ENCODE results near the gene CLCNKA.
"Not testable (repeated sequence)": the region's sequence is repeated elsewhere in the genome, so short reads cannot be mapped to it uniquely, and the experiment has no call there.

CLCNKA gene

DNA sequence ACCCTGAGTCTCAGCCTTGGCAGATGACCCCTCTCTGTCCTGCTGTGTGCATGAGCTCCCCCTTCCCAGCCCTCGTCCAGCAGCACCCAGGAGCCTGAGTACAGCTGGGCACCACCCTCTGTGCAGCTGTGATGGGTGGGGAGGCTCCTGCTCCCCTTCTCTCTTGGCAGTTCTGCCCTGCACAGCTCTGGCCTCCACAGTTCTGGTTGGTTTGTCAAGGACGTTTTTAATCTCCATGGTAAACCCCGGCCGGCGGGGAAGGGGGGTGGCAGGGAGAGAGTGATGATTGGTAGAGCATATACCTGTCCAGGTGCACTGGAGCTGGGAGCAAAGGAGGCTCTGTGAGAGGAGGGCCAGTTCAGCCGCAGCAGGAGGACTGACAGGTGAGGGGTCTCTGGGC is at the start of gene CLCNKA:
Gene CLCNKA (plus strand): TSS at position 356 of the 400 bp plus-strand sequence. CDS start 584 bp downstream, outside the sequence.
- DNase-seq (ENCODE audit: low read depth), result no peak

DNA sequence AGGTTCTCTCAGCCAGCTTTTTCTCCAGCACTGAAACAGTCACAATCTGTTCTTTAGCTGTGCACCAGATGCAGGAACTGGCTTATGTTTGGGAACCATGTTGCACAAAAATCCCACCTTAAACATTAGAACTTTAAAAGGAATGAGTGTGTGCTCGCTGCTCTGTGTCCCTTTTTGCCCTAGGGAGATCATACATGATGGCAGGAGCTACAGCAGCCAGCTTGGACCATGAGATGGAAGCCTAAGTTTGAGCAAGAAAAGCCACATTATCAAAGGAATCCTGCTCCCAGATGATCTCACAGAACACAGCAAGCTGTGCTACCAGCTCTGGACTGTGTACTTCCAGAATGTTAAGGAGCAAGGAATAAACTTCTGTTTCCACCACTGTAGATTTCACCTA is 49.4 kb upstream of the CLCNKA start:
- no peak for DNase-seq (ENCODE audit: low read depth)

DNA sequence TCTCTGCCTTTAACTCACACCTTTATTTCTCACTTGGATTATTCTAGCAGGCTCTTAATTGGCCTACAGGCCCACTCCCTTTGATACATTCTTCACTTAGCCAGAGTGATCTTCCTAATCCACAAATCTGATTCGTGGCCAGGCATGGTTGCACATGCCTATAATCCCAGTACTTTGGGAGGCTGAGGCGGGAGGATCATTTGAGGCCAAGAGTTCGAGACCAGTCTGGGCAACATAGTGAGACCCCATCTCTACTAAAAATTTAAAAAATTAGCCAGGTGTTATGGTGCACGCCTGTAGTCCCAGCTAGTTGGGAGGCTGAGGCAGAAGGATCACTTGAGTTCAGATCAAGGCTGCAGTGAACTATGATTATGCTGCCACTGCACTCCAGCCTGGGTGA is 48.1 kb upstream of the CLCNKA start:
- no peak for DNase-seq (ENCODE audit: low read depth)

DNA sequence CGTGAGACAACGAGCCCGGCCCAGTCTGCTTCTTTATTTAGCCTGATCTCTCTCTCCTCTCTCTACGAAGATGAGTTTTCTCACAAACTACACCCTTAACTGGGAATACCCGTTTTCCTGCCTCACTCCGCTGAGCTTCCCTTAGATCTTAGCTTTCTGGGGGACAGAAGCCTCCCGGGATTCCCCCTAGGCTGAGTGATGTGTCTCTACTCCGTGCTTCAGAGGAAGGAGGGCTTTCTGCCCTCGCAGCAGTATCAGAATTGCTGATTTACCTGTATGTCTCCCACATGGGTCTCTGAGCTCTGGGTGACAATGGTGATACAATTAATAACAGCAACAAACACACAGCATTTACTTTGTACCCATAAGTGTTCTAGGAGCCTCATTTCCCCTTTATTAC is 47.0 kb upstream of the CLCNKA start:
- no peak for DNase-seq (ENCODE audit: low read depth)

- DNase-seq (ENCODE audit: low read depth), result peak; percentile 46
These were observed 46.5 kb upstream of the CLCNKA start for GRCh38 chr1:15975358-15975804.

DNA sequence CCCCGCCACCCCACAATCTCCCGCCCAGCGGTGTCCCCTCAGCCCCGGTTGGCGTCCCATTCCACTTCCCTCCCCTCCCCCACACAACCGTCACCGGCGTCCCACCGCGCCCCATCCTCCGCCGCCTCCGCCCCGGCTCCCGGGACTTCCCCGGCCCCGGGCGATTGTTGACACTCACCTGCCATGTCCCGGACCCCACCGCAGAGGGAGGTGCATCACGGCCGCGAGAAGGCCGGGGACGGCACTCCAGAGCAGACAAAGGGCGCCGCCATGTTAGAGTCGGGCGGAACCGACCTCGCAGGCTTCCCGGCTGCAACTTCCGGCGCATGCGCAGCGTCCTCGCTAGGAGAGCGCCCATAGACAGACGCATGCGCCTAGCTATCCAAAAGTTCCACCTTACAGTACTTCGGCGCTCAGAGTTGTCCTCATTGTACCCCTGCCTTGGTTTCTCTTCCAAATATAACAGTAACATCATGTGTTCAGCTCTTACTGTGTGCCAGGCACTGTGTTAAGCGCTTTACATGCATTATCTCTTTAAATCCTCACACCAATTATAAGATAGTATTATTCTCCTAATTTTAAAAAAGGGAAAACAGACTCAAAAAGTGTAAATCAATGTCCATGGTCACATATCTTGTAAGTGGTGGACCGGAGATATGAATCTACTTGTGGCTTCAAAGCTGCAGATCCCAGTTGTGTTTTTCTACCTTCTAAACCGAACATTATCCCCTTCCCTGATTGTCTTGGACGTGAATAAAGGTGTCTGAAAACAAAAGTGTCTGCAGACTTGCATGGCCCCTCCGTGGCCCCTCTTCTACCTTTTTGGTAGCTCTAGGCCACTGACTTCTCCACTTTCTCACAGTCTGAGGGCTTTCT is 45.8 kb upstream of the CLCNKA start, which contains the start of gene ZBTB17:
Gene ZBTB17 (minus strand): TSS at position 297 of the 876 bp plus-strand sequence. CDS start 27,606 bp downstream, outside the sequence.
- peak; percentile 81 for DNase-seq (ENCODE audit: low read depth)

- DNase-seq (ENCODE audit: low read depth), result not testable (repeated sequence)
These were observed 43.9 kb upstream of the CLCNKA start for GRCh38 chr1:15977947-15978346.

- no peak for DNase-seq (ENCODE audit: low read depth)
These were observed 40.2 kb upstream of the CLCNKA start for GRCh38 chr1:15981679-15982078.

DNA sequence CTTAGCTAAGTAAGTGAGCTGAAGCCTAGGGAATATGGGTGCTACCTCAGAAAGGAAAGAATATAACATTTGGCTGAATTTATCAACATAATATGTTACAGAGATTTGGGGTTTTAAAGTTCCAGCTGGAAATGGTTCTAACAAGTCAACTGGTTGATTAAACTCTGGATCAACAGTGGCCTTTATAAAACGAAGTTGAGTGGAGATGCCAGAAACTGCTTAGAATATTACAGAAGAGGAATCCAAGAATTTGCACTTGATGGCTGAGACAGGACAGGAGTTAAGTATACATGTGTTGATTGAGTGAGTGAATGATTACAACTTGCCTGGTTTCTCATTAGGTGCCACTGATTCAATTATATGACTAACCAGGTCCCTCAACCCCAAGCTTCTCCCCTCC is 38.6 kb upstream of the CLCNKA start:
- no peak for DNase-seq (ENCODE audit: low read depth)

GRCh38 chr1:15985611-15986297 is 36.1 kb upstream of the CLCNKA start:
- no peak for DNase-seq (ENCODE audit: low read depth)

- no peak for DNase-seq (ENCODE audit: low read depth)
These were observed 32.7 kb upstream of the CLCNKA start for GRCh38 chr1:15988856-15989736.

DNA sequence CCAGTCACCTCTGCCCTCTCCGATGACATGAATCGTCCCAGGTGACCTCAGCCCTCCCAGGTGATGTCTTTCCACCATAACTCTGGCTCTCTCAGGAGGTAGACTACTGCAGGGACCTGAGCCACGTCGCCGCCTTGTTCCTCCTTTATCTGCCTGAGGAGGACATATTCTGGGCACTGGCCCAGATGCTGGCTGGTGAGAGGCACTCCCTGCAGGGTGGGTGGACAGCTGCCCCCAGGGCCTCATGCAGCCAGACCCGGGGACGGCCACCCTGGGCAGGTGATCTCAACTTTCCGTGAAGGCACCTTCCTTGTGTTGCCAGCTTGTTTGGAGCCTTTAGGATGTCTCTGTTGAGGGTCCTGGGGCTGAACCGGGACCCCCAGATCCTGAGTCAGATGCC is 32.1 kb upstream of the CLCNKA start:
- DNase-seq (ENCODE audit: low read depth), result no peak

GRCh38 chr1:15991427-15992186 is 30.2 kb upstream of the CLCNKA start:
- no peak for DNase-seq (ENCODE audit: low read depth)

DNA sequence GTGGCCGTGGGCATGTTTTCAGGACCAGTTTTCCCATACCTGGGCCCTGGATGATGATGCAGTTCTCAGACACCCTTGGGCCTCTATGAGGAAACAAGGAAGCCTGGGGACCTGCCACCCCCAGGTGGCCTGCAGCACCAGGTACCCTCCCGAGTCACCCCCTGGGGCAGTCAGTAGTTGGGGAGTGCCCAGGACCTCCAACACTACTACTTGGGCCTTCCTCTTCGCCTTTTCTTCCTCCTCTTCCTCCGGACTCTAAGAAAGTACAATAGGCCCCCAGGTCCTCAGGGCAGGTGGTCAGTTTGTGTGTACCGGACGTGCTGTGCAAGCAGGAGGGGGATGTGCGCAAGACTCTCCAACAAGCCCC is 29.7 kb upstream of the CLCNKA start:
- DNase-seq (ENCODE audit: low read depth), result no peak

- no peak for DNase-seq (ENCODE audit: low read depth)
These were observed 29.0 kb upstream of the CLCNKA start for GRCh38 chr1:15992582-15993500.

DNA sequence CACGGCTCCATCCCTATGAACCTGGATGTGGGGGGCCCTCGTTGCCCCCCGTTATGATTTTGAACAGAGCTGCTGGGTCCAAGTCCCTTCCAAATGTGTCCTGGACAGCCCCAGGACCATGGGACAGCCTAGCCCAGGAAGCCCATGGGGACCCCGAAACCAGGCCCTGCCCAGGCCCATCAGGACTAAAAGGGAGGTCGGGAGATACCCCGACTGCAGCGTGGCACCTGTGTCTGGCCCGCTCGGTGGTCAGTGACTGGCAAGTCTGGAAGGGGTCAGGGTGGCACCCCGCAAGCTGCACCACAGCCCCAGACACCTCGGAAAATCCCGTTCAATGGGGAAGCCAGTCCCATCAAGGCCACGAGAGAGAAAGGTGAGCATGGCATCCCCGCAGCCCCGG is 28.2 kb upstream of the CLCNKA start:
- DNase-seq (ENCODE audit: low read depth), result no peak

GRCh38 chr1:15994081-15994480 is 27.8 kb upstream of the CLCNKA start:
- DNase-seq (ENCODE audit: low read depth), result no peak

DNA sequence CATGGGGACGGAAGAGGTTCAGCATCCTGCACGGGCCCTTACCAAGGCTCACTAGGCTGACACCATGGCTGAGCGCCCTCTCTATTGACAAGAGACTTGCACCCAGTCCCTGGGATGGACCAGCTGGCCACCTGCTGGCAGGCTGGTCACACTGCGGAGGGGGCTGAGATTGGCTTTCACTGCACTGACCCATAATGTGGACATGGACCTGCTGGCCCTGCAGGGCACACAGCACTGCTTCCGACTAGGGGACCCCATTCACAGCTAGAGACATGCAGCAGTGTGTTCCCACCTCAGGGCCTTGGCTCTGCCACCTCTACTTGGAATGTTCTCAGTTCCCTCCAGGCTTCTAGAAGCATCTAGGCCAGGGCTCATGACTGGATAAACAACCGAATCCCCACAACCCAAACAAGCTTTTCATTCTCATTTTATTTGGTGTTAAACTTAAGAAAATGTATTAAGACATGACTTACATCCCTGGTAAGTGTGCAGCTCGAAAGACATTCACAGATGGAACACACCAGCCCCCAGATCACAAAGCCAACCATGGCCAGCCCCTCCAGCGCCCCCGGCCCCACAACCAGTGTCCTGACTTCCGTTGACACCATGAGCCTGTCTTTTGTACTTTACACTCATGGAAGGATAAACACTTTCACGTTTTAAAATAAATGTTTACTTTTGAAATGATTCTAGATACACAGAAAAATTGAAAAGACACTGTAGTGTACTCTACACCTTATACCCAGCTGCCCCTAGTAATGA is 27.1 kb upstream of the CLCNKA start:
- DNase-seq (ENCODE audit: low read depth), result peak; percentile 53

DNA sequence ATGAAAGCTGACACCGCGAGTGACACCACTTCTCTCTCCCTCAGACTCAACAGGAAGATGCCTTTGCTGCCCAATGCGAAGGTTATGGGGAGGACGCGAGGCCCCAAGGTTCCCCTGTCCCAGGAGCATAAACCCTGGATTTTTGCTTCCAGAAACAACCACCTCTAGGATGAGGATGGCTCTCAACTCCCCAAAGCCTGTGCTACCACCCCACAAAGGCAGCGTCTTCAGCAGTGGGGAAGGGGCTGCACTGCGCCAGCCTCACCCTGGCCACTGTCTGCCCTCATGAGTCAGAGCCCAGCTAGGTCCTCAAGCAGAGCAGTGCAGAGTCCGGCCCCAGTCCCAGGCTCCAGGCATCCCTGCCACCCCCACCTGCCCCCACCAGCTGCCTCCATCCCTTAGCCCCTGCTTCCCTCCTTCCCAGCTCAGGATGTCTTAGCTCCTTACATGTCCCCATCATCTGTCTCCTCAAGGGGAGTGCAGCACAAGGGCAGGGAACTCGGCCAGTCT is 24.7 kb upstream of the CLCNKA start:
- no peak for DNase-seq (ENCODE audit: low read depth)

All from amniotic epithelial cell (primary cell).